GM18505 (cell line): ENCODE measurements around the gene ABCC11.
"Not testable (repeated sequence)": the region's sequence is repeated elsewhere in the genome, so short reads cannot be mapped to it uniquely, and the experiment has no call there.

Experiments
- ATAC-seq: cut with Tn5 transposase; IDR thresholded peaks from one replicate; pipeline ENCODE4 v1.9.1; 2021; ENCODE audit not compliant: unreplicated experiment
- POLR2A ChIP-seq: IDR thresholded peaks from 4 replicates; pipeline ENCODE4 v1.6.1; 2011; ENCODE audit warnings: borderline replicate concordance; ENCODE audit not compliant: insufficient read depth, insufficient read length; ENCODE audit errors: extremely low read depth

ABCC11 gene

DNA sequence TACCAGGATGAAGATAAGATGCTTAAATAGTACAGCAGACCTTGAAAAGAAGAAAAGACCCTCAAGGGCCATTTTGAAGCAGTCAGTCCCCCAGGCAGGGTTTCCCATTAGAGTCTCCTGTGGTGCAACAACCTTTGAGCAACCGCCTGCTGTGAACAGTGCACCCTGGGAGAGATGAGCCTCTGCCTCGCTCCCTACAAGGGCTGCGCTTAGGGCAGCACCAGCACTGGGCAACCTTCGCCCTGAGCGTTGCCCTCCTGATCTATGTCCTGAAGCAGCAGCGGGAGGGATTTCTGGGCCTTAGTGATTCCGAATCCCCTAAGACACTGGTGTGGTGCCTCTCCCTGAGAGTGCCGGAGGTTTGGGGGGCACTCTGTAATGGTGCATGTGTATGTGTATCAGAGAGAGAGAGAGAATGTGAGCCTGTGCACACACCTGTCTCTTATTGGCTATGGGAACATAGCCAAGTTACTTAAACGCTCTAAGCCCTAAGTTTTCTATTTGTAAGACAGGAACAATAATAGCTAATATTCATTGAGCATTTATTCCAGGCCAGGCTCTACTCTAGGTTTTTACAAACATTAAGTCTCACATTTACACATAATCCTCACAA lies 66.4 kb downstream of the ABCC11 start:
- TF ChIP-seq POLR2A = no peak
- no peak for ATAC-seq

DNA sequence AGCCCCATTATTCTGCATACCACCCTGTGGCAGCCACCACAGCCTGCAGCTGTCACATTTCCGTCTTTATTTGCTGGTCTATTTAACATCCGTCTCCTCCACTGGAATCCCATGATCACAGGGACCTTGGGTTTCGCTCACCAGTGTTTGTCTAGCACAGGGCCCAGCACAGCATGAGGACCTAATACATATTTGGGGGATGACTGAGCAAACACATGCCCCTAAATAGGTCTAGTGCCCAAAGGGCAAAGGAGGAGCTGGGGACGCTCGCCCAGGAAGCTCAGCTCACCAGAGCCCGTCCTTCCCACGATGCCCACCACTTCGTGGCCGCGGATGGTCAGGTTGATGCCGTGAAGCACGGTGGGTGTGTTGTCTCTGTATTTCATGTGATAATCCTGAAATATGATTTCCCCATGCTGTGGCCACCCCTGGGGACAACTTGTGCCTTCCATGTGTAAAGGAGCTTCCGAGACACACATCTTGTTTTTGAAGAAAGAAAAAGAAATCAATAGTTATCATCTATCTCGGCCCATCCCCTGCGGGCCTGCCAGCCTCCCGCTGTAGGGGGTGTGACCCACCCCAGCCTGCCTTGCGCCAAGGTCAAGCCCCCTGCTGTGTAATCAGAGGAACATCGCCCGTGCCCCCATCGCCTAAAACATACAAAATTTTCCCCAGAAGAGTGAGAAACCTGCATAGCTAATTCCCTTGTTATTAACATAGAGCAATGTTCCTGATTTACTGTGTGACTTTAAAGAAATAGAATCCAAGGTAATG lies 70.5 kb downstream of the ABCC11 start:
- ATAC-seq = no peak
- TF ChIP-seq POLR2A = no peak

DNA sequence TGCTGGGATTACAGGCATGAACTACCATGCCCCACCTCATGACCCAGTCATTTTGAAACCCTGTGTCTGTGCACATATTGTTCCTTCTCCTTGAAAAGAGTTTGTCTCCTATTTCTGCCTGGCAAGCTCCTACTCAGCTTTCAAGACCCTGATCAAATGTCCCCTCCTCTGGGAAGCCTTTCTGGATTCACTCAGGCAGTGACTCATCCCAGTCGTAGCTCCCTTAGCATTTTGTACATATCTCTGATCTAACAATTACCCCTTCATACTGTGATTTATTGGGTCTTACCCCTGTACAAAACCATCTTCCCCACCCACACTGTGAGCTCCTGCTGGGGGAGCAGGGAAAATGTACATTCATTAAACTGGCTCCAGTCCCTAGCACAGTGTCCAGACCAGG lies 73.5 kb downstream of the ABCC11 start:
- ATAC-seq = no peak

DNA sequence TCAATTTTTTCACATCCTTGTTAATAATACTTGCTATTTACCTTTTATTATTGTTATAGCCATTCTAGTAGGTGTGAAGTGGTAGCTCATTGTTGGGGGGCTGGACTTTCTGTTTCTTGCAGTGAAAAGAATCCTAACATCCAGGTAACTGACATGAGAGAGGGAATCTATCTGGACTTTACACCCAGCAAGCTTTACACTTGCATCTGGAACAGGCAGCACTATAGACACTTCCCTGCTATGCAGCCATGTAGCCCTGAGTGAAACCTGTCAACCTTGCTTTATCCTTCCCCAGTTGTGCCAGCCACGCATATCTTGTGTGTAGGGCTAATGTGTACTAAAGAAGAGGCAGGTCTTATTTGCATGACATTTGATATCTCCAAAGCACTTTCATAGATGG lies 74.7 kb downstream of the ABCC11 start:
- no peak for ATAC-seq
- no peak for TF ChIP-seq POLR2A

More for the DNA sequence above, 73.5 kb downstream of the ABCC11 start:
- TF ChIP-seq POLR2A = no peak

DNA sequence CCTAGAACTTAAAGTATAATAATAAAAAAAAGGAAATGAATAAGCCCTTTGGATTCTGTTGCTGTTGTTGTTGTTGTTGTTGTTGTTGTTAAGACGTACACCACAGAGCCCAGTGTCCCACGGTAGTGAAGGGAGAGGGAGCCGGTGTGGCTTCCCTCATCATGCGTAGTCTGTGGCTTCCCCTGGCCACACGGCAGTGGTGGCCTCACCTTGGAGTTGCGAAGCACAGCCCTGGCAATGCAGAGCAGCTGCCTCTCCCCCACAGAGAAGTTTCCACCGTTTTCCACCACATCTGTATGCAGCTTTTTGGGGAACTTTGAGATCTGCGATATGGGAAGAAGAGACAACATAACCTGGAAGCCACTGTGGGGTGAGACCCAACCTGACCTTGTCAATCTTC lies 77.4 kb downstream of the ABCC11 start:
- TF ChIP-seq POLR2A = no peak
- ATAC-seq = no peak

DNA sequence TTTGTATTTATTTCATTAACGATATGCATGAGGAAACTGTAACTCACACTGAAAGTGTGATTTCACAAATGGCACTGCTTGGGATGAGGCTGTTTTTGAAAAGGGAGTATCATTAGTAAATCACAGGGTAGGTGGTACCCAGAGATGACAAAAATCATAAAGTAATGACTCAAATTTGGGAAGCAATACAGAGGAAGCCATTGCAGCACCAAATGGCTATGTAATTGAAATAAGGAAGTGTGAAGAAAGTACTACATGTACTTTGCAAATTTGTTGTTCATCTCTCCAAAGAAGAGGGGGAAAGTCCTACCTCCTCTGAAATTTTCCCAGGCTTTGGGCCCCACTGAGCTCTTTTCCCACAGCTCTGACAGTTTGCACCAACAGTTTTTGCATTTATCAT lies 79.3 kb downstream of the ABCC11 start:
- ATAC-seq = no peak
- TF ChIP-seq POLR2A = no peak

DNA sequence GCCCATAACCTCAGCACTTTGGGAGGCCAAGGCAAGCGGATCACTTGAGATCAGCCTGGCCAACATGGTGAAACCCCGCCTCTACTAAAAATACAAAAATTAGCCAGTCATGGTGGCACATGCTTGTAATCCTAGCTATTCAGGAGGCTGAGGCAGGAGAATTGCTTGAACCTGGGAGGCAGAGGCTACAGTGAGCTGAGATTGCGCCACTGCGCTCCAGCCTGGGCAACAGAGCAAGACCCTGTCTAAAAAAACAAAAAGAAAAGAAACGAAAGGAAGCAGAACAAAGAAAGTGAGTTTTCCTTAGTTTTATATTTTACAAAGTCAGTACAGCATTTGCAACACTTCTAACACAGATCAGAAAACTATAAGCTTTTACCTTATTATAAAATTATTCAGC lies 80.7 kb downstream of the ABCC11 start:
- not testable (repeated sequence) for ATAC-seq

DNA sequence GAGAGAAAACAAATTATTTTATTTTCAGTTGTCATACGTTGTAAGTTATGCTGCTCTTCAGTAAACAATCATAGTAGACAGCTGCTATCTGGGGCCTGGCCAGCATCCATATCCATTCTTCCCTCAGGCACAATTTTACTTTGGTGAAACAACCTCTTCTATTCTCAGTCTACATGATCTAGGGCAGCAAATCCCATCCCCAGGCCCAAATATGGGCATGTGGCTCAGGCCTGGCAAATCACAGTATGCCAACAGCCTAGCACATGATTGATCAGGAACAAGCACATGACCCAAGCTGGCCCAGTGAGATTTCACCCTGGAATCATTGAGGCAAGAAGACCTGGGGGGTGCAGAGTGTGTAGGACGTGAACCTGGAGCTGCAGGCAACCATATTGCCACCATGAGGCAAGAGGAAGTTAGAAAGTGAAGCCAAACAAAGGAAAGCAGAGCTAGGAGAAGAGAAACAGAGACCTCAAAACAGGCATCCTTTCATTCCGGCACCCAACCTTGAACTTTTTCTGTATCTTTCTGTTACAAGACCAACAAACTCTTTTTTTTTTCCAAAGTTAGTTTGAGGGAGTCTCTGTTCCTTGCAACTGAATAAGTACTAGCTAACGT lies 81.3 kb downstream of the ABCC11 start:
- no peak for ATAC-seq
- no peak for TF ChIP-seq POLR2A

DNA sequence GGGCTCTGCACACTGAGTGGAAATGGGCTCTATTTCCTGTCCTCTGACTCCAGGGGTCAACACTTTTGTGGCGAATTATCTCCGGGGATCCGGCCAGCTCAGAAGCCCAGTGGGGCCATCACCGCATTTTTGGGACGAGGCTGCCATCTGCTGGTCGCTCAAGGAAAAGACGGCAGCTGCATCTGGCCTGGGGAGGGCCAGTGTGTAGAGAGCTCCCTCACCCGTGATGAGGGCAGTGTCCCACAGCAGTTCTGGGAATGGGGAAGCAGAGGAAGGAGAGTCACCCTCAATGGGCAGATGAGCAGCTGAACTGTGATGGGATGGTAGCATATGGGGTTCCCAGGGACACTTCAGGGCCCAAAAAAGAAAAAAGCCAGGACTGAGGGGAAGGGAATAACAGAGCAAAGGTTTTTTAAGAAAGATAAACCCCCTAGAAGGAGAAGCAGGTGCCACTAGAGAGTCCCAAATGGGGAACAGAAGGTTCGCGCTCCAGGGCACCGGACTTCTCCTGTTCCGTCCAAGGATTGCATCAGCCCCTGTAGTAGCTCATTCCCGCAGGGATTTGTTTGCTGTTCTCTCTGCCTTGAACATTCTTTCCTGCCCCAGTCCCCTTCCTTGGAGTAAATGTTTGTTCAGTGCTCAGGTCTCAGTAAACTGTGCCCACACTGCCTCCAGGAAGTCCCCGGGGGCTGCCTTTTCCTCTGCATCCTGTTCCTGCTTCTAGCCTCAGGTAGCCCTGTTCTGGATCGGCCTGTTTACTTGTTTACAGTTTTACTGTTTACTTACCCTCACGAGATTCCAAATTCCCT lies 82.2 kb downstream of the ABCC11 start:
- no peak for TF ChIP-seq POLR2A
- peak; percentile 92 for ATAC-seq

DNA sequence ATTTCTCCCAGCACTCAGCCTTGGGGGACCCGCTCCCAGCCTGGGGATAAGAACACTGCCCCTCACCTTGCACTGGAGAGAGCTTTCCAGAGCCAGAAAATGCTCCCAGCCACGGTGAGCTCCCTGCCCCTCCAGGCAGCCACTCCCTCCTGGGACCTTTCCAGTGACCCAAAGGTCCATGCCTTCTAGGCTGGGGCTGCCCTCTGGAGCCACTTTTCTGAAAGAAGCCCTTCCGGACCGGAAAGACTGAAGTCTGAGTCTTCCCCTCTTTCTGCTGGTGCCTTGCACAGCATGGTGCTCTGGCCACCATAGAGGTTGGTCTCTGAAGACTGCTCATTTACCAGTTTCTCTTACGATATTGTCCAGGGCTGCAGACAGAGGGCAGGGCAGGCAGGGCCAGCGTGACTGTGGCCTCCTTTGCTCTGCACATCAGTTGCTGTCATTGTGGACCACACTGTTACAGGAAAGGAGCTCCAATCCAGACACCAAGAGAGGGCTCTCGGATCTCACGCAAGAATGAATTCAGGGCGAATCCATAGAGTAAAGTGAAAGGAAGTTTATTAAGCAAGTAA lies 84.4 kb downstream of the ABCC11 start:
- ATAC-seq = no peak
- TF ChIP-seq POLR2A = no peak

DNA sequence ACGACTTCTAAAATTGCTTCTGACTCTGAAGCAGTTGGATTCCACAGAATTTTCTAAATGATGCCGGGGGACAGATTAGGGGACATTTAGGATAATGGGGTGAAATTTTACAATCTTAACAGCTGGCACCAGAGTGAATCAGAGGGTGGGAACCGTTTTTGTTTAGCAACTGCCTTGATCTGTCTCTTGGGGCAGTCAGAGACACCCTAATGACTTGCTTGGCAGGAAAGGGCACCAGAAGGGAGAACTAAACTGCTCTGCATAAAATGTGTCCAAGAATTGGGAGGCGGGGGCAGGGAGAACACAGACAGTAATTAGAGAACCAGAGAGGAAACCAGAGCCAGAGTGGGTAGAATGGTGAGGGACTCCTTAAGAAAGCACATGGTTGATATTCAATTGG lies 85.4 kb downstream of the ABCC11 start:
- no peak for TF ChIP-seq POLR2A
- ATAC-seq = no peak

DNA sequence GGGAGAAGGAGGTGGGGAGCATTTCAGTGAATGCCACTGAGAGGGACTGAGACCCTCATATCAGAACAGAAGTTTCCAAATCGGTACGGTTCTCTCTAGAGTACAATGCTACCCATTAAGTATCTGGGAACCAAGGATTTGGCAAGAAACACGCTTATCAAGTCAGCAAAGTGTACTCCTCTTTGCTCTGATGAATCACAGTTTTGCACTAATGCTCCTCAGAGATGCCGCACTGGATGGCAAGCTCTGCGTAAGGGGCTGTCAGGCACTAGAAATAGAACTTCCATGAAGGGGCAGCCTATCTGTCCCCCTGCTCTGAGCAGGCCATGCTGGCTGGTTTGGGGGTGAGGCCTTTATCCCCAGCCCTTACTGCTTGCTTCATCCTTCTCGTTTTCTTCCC lies 86.8 kb downstream of the ABCC11 start:
- no peak for ATAC-seq
- no peak for TF ChIP-seq POLR2A

DNA sequence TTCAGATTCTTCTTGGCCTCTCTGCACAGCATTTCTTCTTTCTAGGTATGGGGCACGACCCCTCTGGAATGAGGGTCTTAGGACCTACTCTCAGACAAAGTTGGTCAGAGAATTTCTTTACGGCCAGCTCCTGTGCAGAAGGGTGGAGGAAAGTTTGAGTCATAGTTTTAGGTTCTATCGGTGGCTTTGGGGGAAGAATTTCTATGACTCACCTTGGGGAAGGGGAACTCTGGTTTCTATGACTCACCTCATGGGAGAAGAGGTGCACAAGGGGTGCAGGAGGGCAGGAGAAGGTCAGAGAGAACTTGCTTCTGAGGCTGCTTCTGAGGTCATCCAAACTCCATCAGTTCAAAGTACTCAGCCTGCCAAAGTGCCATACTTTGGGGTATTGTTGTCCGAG lies 89.0 kb downstream of the ABCC11 start:
- TF ChIP-seq POLR2A = no peak
- ATAC-seq = peak; percentile 73
